Motor neuron (in vitro differentiated cells): ENCODE results near the gene ITGB3. TPM values are rescaled to one million over a fixed set of nuclear protein-coding genes. Genes with fewer than 3 reads are reported as not detected.

Experiments used
- ATAC-seq, 8 experiments: fragments of 200-7000 bp; cut with Tn5 transposase; replicated peaks in 6 of 8; 2 replicates each; pipeline ENCODE4 v1.8.0; 2021; ENCODE audit warnings: mild to moderate bottlenecking in 8 of 8, moderate library complexity in 8 of 8
- H3K27ac ChIP-seq, 2 donors: fragments of 250-450 bp; sonication (Bioruptor Pico); 2 replicates each; pipeline ENCODE4 v1.9.0; 2021; ENCODE audit warnings: antibody characterized with exemption in 2 of 2, mild to moderate bottlenecking in 2 of 2, moderate library complexity in 1 of 2
- H3K4me1 ChIP-seq, 2 donors: fragments of 250-450 bp; sonication (Bioruptor Pico); replicated peaks in 1 of 2; 2 replicates each; pipeline ENCODE4 v1.6.1; 2021; ENCODE audit warnings: antibody characterized with exemption in 2 of 2, mild to moderate bottlenecking in 2 of 2, moderate library complexity in 1 of 2
- H3K4me3 ChIP-seq, 5 donors: fragments of 250-450 bp; sonication (Bioruptor Pico); 2 replicates each; pipeline ENCODE4 v1.9.0; 2021; ENCODE audit warnings: antibody characterized with exemption in 5 of 5, mild to moderate bottlenecking in 5 of 5, moderate library complexity in 4 of 5
- WGBS, 10 experiments: fragments of 450-650 bp; shearing (Covaris generic); methylation state at CpG; one replicate each; pipeline ENCODE4 v1.0.0; 2022; 5-methylcytosine and 5-hydroxymethylcytosine counted together
- in situ Hi-C, 9 experiments: fragments of 400-800 bp; cut with MboI; loops; one replicate each; pipeline ENCODE4 v1.15.0; 2021; ENCODE audit warnings: low sequenced_read_pairs in 9 of 9, low pct_unique_long_range_greater_than_20kb in 2 of 9; ENCODE audit not compliant: unreplicated experiment in 9 of 9
- total RNA-seq, 8 experiments: library from RNA; unstranded; fragments of 300-600 nt; gene quantifications; 2 replicates each; pipeline versions ENCODE4 v1.2.3 to v1.2.4, GENCODE V29; 2022

ITGB3 gene
- total RNA-seq, 8 experiments from 2014 or later, result 0.05 to 5.4 (median 0.75) TPM

DNA sequence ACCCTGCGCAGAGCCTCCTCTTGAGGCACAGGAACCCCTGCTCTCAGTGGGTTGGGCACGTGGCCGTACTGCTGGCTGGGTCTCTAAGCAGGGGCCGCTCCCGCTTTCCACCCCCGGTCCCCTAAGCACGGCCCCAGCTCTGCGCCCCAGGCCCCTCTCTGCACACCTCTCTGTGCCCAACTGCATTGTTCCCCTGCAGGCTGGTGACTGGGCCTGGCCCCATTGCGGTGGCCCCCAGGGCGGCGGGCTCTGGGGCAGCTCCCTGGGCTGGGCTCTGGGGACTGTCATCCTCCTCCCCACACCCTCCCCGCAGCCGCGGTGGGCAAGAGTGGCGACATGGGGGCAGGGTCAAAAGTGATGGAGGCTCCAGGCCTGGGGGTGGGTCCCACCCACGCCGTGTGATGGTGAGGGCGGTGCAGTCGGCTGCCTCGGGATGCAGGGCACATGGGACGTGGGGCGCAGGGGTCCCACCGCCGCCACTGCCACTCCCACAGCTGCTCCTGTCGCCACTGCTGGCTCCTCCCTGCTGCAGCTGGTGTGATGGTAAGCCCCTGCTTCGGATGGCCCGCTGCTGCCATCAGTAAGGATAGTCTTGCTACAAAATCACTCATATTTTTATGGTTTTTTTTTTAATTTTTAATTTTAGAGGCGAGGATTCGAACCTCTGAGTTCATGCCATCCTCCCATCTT lies 15.2 kb upstream of the ITGB3 start:
- no peak overlapping the region for H3K4me3 ChIP-seq
- ATAC-seq, result no peak
- no peaks in the 10 kb centered on the region for H3K4me1 ChIP-seq
- in situ Hi-C loops, result loop anchor here in 1 of 9 experiments (10.0 kb wide), 1 partner anchor 76 kb away; no protein-coding TSS in a partner anchor
- 76 to 100% (median 90%) methylated on average over 2 to 7 of the region's 29 CpGs; no CpG with 5 or more reads in 2 of the 10 experiments for WGBS, 10 experiments
- no peak overlapping the region for H3K27ac ChIP-seq

DNA sequence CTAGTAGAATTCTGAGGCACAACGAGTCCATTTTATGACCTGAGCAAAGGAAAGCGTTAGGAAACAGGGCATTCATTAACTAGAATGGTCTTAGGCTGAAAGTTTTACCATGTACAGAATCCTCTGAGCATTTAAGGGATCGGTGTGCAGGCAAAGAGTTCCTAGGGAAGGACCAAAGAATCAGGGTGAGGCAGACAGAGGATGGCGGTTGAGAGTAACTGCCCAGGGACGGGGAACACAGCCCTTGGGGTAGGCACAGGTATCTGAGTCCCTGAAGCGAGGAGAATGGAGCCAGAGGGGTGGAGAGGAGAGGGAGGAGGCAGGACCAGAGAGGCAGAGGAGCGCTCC lies 14.0 kb upstream of the ITGB3 start:
- ATAC-seq, result no peak
- Histone ChIP-seq H3K4me1 (no peaks in the 10 kb centered on the region), H3K4me3 (no peak overlapping the region), H3K27ac (no peak overlapping the region)
- WGBS, 10 experiments, result 50 to 80% (median 68%) methylated on average over 1 to 5 of the region's 7 CpGs; no CpG with 5 or more reads in 4 of the 10 experiments
- in situ Hi-C loops, result loop anchor here in 1 of 9 experiments (10.0 kb wide), 1 partner anchor 75 kb away; no protein-coding TSS in a partner anchor

DNA sequence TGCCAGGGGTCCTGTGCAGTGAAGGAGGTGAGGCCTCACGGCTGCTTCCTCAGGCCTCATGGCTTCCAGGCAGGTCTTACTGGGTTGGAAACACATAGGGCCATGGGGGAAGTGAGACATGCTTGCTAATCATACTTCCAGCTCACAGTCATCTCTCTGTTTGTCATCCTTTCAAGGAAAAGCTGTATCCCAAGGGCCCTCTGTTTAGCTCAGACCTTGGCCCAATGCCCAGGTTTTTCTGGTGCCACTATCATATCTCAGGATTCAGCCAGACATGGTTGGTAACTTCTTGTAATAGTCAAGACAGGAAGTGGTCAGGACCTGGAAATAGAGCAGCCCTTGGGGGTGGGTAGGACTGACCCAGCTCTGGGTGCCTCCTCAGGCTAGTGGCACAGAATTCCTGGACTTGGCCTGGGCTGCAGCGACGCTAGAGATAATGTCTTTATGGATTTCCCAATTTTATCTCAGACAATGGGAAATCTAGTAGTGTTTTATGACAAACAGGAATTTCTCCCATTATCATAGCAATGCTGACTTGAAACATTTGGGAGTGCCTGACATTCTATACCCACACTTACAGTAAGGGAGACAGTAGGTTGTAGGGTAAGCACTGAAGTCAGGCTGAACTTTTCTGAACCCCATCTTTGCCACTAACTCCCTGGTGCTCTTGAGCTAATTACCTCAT lies 13.5 kb upstream of the ITGB3 start:
- Histone ChIP-seq H3K4me3 (no peak overlapping the region), H3K4me1 (no peaks in the 10 kb centered on the region), H3K27ac (no peak overlapping the region)
- 8 to 100% (median 70%) methylated on average over 1 to 2 of the region's 3 CpGs; no CpG with 5 or more reads in 5 of the 10 experiments for WGBS, 10 experiments
- ATAC-seq, result peak in 6 of 8 experiments; percentile 39 to 87 (median 70)
- in situ Hi-C loops, result loop anchor here in 1 of 9 experiments (10.0 kb wide), 1 partner anchor 75 kb away; no protein-coding TSS in a partner anchor

DNA sequence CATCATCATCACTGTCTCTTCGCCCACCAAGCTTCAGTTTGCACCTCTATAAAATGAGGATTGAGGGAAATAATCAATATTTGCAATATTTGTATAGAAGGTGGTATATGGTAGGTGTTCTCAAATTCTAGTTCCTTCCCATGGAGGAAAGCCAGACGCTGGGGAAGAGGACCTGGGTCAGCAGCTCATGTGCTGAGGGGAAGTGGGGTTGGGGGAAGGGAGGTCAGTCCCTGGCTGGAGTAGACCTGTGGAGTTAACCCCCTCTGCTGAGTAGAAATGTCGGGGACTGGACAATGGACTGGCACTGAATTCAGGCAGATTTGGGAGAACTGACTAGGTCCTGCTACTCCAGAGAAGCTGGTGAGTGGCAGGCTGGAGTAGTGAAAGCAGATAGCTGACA lies 12.8 kb upstream of the ITGB3 start:
- Histone ChIP-seq H3K27ac (no peak overlapping the region), H3K4me1 (no peaks in the 10 kb centered on the region), H3K4me3 (no peak overlapping the region)
- WGBS, 10 experiments, result 25 to 82% (median 55%) methylated on average over 1 to 3 of the region's 3 CpGs; no CpG with 5 or more reads in 2 of the 10 experiments
- no peak for ATAC-seq
- in situ Hi-C loops, result no loop called here

DNA sequence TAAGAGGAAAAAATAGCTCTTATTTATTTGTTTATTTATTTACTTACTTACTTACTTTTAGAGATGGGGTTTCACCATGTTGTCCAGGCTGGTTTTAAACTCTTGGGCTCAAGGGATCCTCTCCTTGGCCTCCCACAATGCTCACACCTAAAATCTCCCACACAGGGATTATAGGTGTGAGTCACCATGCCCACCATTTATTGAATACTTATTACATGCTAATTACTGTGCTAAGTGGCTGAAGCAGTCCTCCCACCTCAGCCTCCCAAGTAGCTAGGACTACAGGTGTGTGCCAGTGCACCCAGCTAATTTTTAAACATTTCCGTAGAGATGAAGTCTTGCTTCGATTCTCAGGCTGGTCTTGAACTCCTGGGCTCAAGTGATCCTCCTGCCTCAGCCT lies 11.0 kb upstream of the ITGB3 start:
- no peaks in the 10 kb centered on the region for H3K4me1 ChIP-seq
- no peak for ATAC-seq
- H3K4me3 ChIP-seq, result no peak overlapping the region
- 70 to 100% (median 100%) methylated on average over 1 to 2 of the region's 2 CpGs; no CpG with 5 or more reads in 7 of the 10 experiments for WGBS, 10 experiments
- H3K27ac ChIP-seq, result no peak overlapping the region
- in situ Hi-C loops, result no loop called here

DNA sequence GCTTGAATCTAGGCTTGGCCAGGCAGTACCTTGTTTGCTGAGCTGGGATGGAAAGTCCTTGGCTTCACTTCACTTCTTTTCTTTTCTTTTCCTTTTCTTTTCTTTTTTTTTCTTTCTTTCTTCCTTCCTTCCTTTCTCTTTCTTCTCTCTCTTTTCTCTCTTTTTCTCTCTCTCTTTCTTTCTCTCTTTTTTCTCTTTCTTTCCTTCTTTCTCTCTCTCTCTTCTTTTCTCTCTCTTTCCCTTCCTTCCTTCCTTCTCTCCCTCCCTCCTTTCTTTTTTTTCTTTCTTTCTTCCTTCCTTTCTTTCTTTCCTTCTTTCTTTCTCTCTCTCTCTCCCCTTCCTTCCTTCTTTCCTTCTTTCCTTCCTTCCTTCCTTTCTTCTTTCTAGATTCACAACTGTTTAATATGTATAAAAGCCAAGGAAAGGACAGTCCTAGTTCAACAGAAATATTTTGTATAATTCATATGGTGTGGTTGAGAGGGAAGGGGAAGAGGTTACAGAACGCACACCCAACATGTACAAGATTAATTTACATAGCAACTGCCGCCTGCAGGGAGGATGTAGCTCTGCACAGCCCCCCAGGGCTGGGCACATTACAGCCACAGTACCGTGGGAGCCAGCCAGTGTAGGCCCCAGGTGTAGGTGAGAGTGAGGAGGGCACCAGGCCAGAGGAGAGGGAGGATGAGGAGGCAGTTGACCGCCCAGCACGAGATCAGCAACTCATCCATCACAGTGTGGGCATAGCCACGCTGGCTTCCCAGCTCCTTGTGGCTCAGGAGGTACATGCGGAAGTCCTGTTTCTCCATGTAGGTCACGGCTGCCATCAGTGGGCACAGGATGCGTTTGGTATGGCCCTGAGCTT lies 9.7 kb upstream of the ITGB3 start:
- Histone ChIP-seq H3K4me3 (no peak overlapping the region), H3K27ac (no peak overlapping the region), H3K4me1 (no peaks in the 10 kb centered on the region)
- in situ Hi-C loops, result no loop called here
- ATAC-seq, result peak in 2 of 8 experiments; percentile 11 to 82
- 9 to 100% (median 73%) methylated on average over 1 to 7 of the region's 9 CpGs; no CpG with 5 or more reads in 1 of the 10 experiments for WGBS, 10 experiments

DNA sequence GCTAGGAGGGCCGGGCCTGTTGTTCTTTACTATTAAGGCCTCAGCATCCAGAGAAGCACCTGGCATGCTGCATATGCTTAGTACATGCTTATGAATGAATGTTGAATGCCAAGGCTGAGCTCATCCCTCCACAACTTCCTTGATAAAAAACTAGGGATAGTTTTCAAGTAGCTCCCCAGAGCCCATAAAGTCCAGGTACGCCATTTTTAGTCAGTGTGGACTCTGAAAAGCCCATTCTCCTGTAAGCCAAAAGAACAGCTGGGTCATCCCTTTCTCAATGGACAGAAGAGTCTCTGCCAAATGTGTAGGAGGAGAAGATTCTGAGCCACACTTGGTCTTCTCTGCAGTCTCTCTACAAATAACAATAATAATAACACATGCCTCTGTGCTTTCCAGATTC lies 8.9 kb upstream of the ITGB3 start:
- Histone ChIP-seq H3K4me3 (no peak overlapping the region), H3K4me1 (no peaks in the 10 kb centered on the region), H3K27ac (no peak overlapping the region)
- 81 to 100% (median 100%) methylated on average over 1 to 2 of the region's 2 CpGs; no CpG with 5 or more reads in 5 of the 10 experiments for WGBS, 10 experiments
- in situ Hi-C loops, result no loop called here
- ATAC-seq, result peak in 1 of 8 experiments; percentile 29

DNA sequence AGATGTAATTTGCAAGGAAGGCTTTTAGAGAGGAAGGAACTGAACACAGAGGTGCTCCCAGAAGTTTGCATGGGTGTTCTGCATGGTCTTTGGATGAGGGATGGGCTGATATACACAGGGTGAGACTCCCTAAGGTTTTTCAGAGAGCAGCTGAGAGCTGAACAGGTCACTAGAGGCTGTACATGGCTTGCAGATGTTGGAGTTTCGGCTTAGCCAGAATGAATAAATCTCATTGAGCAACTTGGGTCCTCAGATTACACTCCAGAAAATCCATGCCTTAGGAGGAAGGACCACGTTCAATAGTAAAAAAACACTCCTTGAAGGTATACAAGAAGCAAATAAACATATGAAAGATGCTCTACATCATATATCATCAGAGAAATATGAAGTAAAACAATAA lies 7.5 kb upstream of the ITGB3 start:
- H3K27ac ChIP-seq, result no peak overlapping the region
- peak in 2 of 8 experiments; percentile 58 to 64 for ATAC-seq
- peaks cover 0 to under 1% of the 10 kb centered on the region in 2 donors for H3K4me1 ChIP-seq
- WGBS, 10 experiments, result 0 to 100% (median 63%) methylated on average over 1 to 2 of the region's 2 CpGs; no CpG with 5 or more reads in 1 of the 10 experiments
- in situ Hi-C loops, result no loop called here
- no peak overlapping the region for H3K4me3 ChIP-seq

DNA sequence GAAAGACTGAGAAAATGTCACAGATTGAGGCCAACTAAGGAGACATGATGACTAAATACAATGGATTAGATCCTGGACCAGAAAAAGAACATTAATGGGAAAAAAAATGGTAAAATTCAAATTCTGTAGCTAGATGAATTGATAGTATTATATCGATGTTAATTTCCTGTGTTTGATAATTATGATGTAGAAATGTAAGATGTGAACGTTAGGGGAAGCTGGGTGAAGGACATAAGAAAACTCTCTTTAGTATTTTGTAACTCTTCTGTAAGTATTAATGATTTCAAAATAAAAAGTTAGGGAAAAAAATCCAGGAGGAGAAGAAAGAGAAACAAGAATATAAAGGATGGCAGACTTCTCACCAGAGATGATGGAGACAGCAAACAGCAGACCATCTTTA lies 2.8 kb upstream of the ITGB3 start:
- 59 to 100% (median 83%) methylated on average over 2 of the region's 2 CpGs; no CpG with 5 or more reads in 2 of the 10 experiments for WGBS, 10 experiments
- Histone ChIP-seq H3K4me1 (peaks cover 0 to 9% of the 10 kb centered on the region in 2 donors), H3K27ac (no peak overlapping the region), H3K4me3 (no peak overlapping the region)
- in situ Hi-C loops, result no loop called here
- no peak for ATAC-seq

DNA sequence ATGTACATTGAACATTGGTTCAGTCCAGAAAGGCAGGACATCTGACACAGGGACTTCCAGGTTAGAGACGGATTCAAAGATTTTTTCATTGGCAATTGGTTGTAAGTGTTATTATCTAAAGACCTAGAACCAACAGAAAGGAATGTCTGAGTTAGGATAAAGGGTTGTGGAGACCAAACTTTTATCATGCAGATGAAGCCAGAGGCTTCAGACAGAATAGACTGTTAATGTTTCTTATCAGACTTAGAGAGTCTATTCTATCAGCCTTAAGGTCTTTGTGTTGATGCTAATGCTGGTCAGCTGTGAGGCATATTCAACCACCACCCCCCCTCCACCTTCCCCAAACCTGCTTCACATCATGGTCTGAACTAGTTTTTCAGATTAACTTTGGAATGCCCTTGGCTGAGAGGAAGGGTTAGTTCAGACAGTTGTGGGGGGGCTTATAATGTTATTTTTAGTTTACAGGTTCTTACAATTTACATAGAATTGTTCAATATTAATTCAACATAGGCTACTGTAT lies 2.1 kb upstream of the ITGB3 start:
- no peak overlapping the region for H3K27ac ChIP-seq
- no peak overlapping the region for H3K4me3 ChIP-seq
- in situ Hi-C loops, result no loop called here
- ATAC-seq, result no peak
- peaks cover 0 to 9% of the 10 kb centered on the region in 2 donors for H3K4me1 ChIP-seq
- 11 to 50% (median 21%) methylated on average over 1 of the region's 1 CpG; no CpG with 5 or more reads in 6 of the 10 experiments for WGBS, 10 experiments

DNA sequence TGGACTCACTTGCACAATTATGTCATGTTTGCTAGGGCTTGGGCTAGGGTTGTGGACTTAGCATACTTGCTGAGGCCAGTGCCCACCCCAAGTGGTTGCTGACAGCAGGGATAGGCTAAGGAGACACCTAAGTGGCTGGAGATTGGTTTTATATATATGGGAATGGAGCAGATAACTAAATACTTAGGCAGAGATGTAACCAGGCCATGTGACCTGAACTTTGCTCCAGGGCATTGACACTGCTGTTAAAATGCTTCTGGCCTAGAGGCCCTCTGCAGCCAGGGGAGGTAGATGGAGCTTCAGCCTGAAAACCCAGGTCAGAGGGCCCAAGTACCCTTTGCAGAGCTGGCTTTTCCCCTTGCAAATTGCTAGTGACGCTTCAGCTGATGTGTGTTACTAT lies 1.4 kb upstream of the ITGB3 start:
- in situ Hi-C loops, result no loop called here
- Histone ChIP-seq H3K4me1 (peaks cover 0 to 9% of the 10 kb centered on the region in 2 donors), H3K4me3 (no peak overlapping the region), H3K27ac (no peak overlapping the region)
- ATAC-seq, result peak in 1 of 8 experiments; percentile 10
- 100% methylated on average over 1 of the region's 1 CpG; no CpG with 5 or more reads in 6 of the 10 experiments for WGBS, 10 experiments

DNA sequence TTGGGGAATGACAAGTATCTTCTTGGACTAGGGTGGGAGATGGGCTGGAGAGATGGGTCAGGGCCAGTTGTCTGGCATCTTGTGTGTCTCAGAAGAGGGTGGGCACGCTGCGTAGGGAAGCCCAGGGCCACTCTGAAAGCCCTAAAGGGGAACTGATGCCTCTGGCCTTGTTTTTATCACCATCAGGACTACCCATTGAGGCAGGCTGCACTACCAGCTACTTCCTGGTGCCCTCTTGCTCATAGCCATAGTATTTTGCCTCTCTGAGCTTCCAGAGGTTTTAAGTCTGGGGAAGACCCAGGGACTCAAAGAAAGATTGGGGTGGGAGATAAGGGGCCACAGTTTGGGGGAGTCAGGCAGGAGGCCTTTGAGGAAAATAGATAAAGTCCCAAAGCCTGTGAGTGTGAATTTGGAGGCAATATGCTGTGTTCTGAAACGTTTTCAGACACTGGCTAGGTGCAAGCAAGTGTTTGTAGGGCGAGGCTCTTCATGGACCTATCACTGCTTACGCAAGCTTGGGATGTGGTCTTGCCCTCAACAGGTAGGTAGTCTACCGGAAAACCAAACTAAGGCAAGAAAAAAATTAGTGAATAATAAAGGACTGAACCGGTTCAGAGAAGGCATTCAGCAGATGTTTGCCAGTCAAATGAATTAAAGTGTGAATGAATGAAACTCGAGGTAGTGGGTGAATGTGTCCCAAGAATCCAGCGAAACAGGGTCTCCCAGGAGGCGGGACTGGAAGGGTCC lies 688 bp upstream of the ITGB3 start:
- peak overlapping the region in 4 of 5 donors; percentile 38 to 50 (median 44) for H3K4me3 ChIP-seq
- no peak for ATAC-seq

More for the DNA sequence above, 688 bp upstream of the ITGB3 start:
- WGBS, 10 experiments, result 20 to 74% (median 68%) methylated on average over 1 to 6 of the region's 10 CpGs; no CpG with 5 or more reads in 2 of the 10 experiments
- Histone ChIP-seq H3K27ac (no peak overlapping the region), H3K4me1 (peaks cover 0 to 9% of the 10 kb centered on the region in 2 donors)
- in situ Hi-C loops, result no loop called here
